H1 (cell line): ENCODE results near the gene SRGAP3. TPM values are rescaled to one million over a fixed set of nuclear protein-coding genes. Genes with fewer than 3 reads are reported as not detected.

ENCODE experiments used
- CTCF ChIA-PET: fragments of 300-600 bp; sonication (Branson Sonifier 250); formaldehyde crosslinking; loops from one replicate; lab custom pipeline; 2021; ENCODE audit not compliant: partially characterized antibody; lab: Charles Lee
- POLR2A ChIA-PET: fragments of 300-600 bp; sonication (Branson Sonifier 250); formaldehyde crosslinking; loops from one replicate; lab custom pipeline; 2021; ENCODE audit warnings: inconsistent platforms; ENCODE audit not compliant: partially characterized antibody; lab: Charles Lee
- DNase-seq, 2 experiments: peaks; one replicate each; pipeline versions ENCODE4 v3.0.0 to v3.0.0-alpha.2; 2010 to 2022; ENCODE audit warnings: low spot score in 2 of 2, low read depth in 1 of 2, mixed read lengths in 1 of 2
- FAIRE-seq: peaks from 2 replicates; lab custom pipeline; 2011; peaks lifted over from hg19 to GRCh38; lab: Jason Lieb, UNC
- H2AFZ ChIP-seq: 2 replicates; pipeline ENCODE4 v1.8.1; 2012; ENCODE audit warnings: low read length, inconsistent platforms
- H2AK5ac ChIP-seq: 2 replicates; pipeline ENCODE4 v1.6.1; 2013; ENCODE audit warnings: low read depth, low read length
- H2BK120ac ChIP-seq: replicated peaks from 2 replicates; pipeline ENCODE3; 2013; ENCODE audit warnings: low read depth, low read length, inconsistent platforms
- H2BK12ac ChIP-seq: 2 replicates; pipeline ENCODE4 v1.6.1; 2013; ENCODE audit warnings: low read depth, low read length
- H2BK15ac ChIP-seq: 2 replicates; pipeline ENCODE4 v1.6.1; 2013; ENCODE audit warnings: low read length
- H2BK20ac ChIP-seq: 2 replicates; pipeline ENCODE4 v1.6.1; 2013; ENCODE audit warnings: low read length
- H2BK5ac ChIP-seq: 2 replicates; pipeline ENCODE4 v1.6.1; 2013; ENCODE audit warnings: low read depth, low read length
- H3K14ac ChIP-seq: 2 replicates; pipeline ENCODE4 v1.6.1; 2013; ENCODE audit warnings: inconsistent platforms; ENCODE audit not compliant: insufficient read length
- H3K18ac ChIP-seq: 2 replicates; pipeline ENCODE4 v1.6.1; 2013; ENCODE audit warnings: low read length; ENCODE audit errors: extremely low read depth
- H3K23ac ChIP-seq: 2 replicates; pipeline ENCODE4 v1.6.1; 2013; ENCODE audit warnings: inconsistent platforms; ENCODE audit not compliant: insufficient read length
- H3K23me2 ChIP-seq: 2 replicates; pipeline ENCODE4 v1.6.1; 2013; ENCODE audit warnings: low read depth, low read length
- H3K27ac ChIP-seq: 2 replicates; pipeline ENCODE4 v1.6.1; 2011; ENCODE audit warnings: low read depth, low read length, inconsistent platforms
- H3K27me3 ChIP-seq, 4 experiments: replicated peaks in 1 of 4; 1 replicate in 1 of 4; 2 replicates in 3 of 4; pipeline versions ENCODE4 v1.6.1 to v1.8.1; 2011 to 2013; ENCODE audit warnings: low read length in 3 of 4, mild to moderate bottlenecking in 3 of 4, inconsistent platforms in 2 of 4, mixed read lengths in 2 of 4, moderate library complexity in 1 of 4; ENCODE audit not compliant: control insufficient read depth in 3 of 4, insufficient read depth in 3 of 4; ENCODE audit errors: extremely low read depth in 1 of 4
- H3K36me3 ChIP-seq, 4 experiments: 2 replicates each; pipeline versions ENCODE4 v1.6.1 to v1.8.1; 2011 to 2013; ENCODE audit warnings: mild to moderate bottlenecking in 4 of 4, low read length in 3 of 4, moderate library complexity in 2 of 4, control low read depth in 1 of 4, inconsistent platforms in 1 of 4; ENCODE audit not compliant: insufficient read depth in 4 of 4, control insufficient read depth in 2 of 4
- H3K4ac ChIP-seq: replicated peaks from 2 replicates; pipeline ENCODE3; 2013; ENCODE audit warnings: low read length, low read depth, mixed read lengths, inconsistent platforms; ENCODE audit not compliant: insufficient read length
- H3K4me1 ChIP-seq, 4 experiments: replicated peaks in 1 of 4; 1 replicate in 1 of 4; 2 replicates in 3 of 4; pipeline versions ENCODE4 v1.6.1 to v1.8.1; 2011 to 2013; ENCODE audit warnings: low read length in 3 of 4, inconsistent platforms in 2 of 4, mixed read lengths in 1 of 4; ENCODE audit not compliant: insufficient read depth in 4 of 4, control insufficient read depth in 3 of 4
- H3K4me2 ChIP-seq, 2 experiments: 2 replicates each; pipeline versions ENCODE4 v1.6.1 to v1.8.1; 2011 to 2013; ENCODE audit warnings: low read depth in 2 of 2, low read length in 2 of 2, control low read depth in 1 of 2, inconsistent platforms in 1 of 2, mild to moderate bottlenecking in 1 of 2; ENCODE audit not compliant: insufficient read depth in 1 of 2
- H3K4me3 ChIP-seq, 4 experiments: fragments of 200-600, 300-600 bp in 1 of 4; sonication (generic), shearing (Covaris generic), sonication (Bioruptor Twin) in 1 of 4; 2 replicates each; pipeline versions ENCODE4 v1.5.1 to v1.8.1; 2011 to 2016; ENCODE audit warnings: low read length in 4 of 4, low read depth in 3 of 4, control low read depth in 2 of 4, inconsistent platforms in 2 of 4, mild to moderate bottlenecking in 2 of 4, mixed read lengths in 1 of 4, moderate library complexity in 1 of 4; ENCODE audit not compliant: insufficient read depth in 2 of 4; ENCODE audit errors: extremely low read depth in 1 of 4
- H3K56ac ChIP-seq: replicated peaks from 2 replicates; pipeline ENCODE3; 2013; ENCODE audit warnings: low read depth, mild to moderate bottlenecking, mixed read lengths, low read length, inconsistent platforms; ENCODE audit not compliant: insufficient read length
- H3K79me1 ChIP-seq: 2 replicates; pipeline ENCODE4 v1.6.1; 2013; ENCODE audit warnings: low read depth, low read length, control low read depth
- H3K79me2 ChIP-seq, 2 experiments: 2 replicates each; pipeline versions ENCODE4 v1.6.1 to v1.8.1; 2012 to 2013; ENCODE audit warnings: low read length in 2 of 2, mild to moderate bottlenecking in 2 of 2, inconsistent platforms in 1 of 2; ENCODE audit not compliant: insufficient read depth in 2 of 2, control insufficient read depth in 1 of 2
- H3K9ac ChIP-seq, 4 experiments: replicated peaks in 1 of 4; 1 replicate in 1 of 4; 2 replicates in 3 of 4; pipeline versions ENCODE4 v1.6.1 to v1.8.1; 2011 to 2013; ENCODE audit warnings: low read depth in 3 of 4, low read length in 3 of 4, control low read depth in 2 of 4, mild to moderate bottlenecking in 2 of 4, moderate library complexity in 2 of 4, inconsistent platforms in 1 of 4; ENCODE audit errors: extremely low read depth in 1 of 4
- H3K9me3 ChIP-seq, 2 experiments: 2 replicates each; pipeline versions ENCODE4 v1.6.1 to v1.8.1; 2012 to 2013; ENCODE audit warnings: mild to moderate bottlenecking in 2 of 2, moderate library complexity in 2 of 2, control low read depth in 1 of 2, inconsistent platforms in 1 of 2, low read depth in 1 of 2, low read length in 1 of 2, mixed read lengths in 1 of 2; ENCODE audit not compliant: insufficient read depth in 2 of 2
- H4K20me1 ChIP-seq, 2 experiments: replicated peaks in 1 of 2; 2 replicates each; pipeline versions ENCODE3 to v1.8.1; 2011 to 2013; ENCODE audit warnings: inconsistent platforms in 2 of 2, low read length in 2 of 2, mild to moderate bottlenecking in 1 of 2; ENCODE audit not compliant: insufficient read depth in 2 of 2, control insufficient read depth in 1 of 2
- H4K5ac ChIP-seq: 2 replicates; pipeline ENCODE4 v1.6.1; 2013; ENCODE audit warnings: low read length, low read depth, mixed read lengths, inconsistent platforms; ENCODE audit not compliant: insufficient read length
- H4K8ac ChIP-seq: 2 replicates; pipeline ENCODE4 v1.8.0; 2013; ENCODE audit warnings: mild to moderate bottlenecking, moderate library complexity, low read length, inconsistent platforms; ENCODE audit not compliant: insufficient read depth; ENCODE audit errors: extremely low read depth
- H4K91ac ChIP-seq: replicated peaks from 2 replicates; pipeline ENCODE3; 2013; ENCODE audit warnings: low read length, mixed read lengths, inconsistent platforms; ENCODE audit not compliant: insufficient read length
- EP300 ChIP-seq, 2 experiments: IDR thresholded peaks; 1 replicate in 1 of 2; 2 replicates in 1 of 2; pipeline ENCODE4 v1.6.1; 2011 to 2012; ENCODE audit warnings: low read depth in 2 of 2, low read length in 2 of 2, mild to moderate bottlenecking in 2 of 2, borderline replicate concordance in 1 of 2, inconsistent platforms in 1 of 2, moderate library complexity in 1 of 2
- EZH2 ChIP-seq: fragments of 200-600 bp; sonication (generic); IDR thresholded peaks from 2 replicates; pipeline ENCODE4 v1.7.1; 2012; ENCODE audit warnings: low read depth, mild to moderate bottlenecking, moderate library complexity, low read length, inconsistent platforms; ENCODE audit not compliant: severe bottlenecking
- GABPA ChIP-seq: IDR thresholded peaks from 2 replicates; pipeline ENCODE4 v1.6.1; 2011; ENCODE audit warnings: mild to moderate bottlenecking, low read length, moderate library complexity, borderline replicate concordance; ENCODE audit not compliant: insufficient read depth
- POLR2AphosphoS5 ChIP-seq: IDR thresholded peaks from 2 replicates; pipeline ENCODE4 v1.6.1; 2011; ENCODE audit warnings: low read depth, low read length
- POU5F1 ChIP-seq: IDR thresholded peaks from 2 replicates; pipeline ENCODE4 v1.6.1; 2011; ENCODE audit warnings: low read depth, mild to moderate bottlenecking, low read length, moderate library complexity
- SIX5 ChIP-seq: IDR thresholded peaks from 2 replicates; pipeline ENCODE4 v1.6.1; 2011; ENCODE audit warnings: mild to moderate bottlenecking, low read depth, low read length
- SUZ12 ChIP-seq: fragments of 200-600 bp; sonication (generic); IDR thresholded peaks from 2 replicates; pipeline ENCODE4 v1.6.1; 2012; ENCODE audit warnings: mild to moderate bottlenecking, inconsistent platforms, low read length, moderate library complexity, mixed read lengths
- ZNF274 ChIP-seq: IDR thresholded peaks from 2 replicates; pipeline ENCODE4 v1.7.0; 2012; ENCODE audit warnings: low read length, borderline replicate concordance; ENCODE audit errors: extremely low read depth
- WGBS, 2 experiments: shearing (Covaris generic) in 1 of 2; methylation state at CpG; one replicate each; pipeline versions ENCODE4 v1.1.6 to v1.1.7; 2013 to 2015; ENCODE audit warnings: low lambda C conversion rate in 2 of 2, mixed read lengths in 2 of 2, inconsistent platforms in 1 of 2, low coverage in 1 of 2, missing lambda C conversion rate in 1 of 2; ENCODE audit not compliant: insufficient replicate concordance in 2 of 2, insufficient coverage in 1 of 2, insufficient read length in 1 of 2; ENCODE audit errors: extremely low coverage in 1 of 2, missing lambda C conversion rate in 1 of 2; 5-methylcytosine and 5-hydroxymethylcytosine counted together
- polyA plus RNA-seq, 7 experiments: library from polyadenylated mRNA; depleted of rRNA in 3 of 7; stranded (reverse) in 5 of 7; unstranded in 2 of 7; fragments of >200 nt in 5 of 7; fragments of 200-250 nt in 2 of 7; gene quantifications; 1 replicate in 5 of 7; 2 replicates in 1 of 7; 4 replicates in 1 of 7; pipeline versions ENCODE4 v1.2.1 to v1.2.3, GENCODE V29; 2011 to 2013; ENCODE audit warnings: missing spikeins in 2 of 7, mixed read lengths in 2 of 7
- total RNA-seq: library from RNA; stranded (reverse); fragmentation: NEBNext Ultra II Directional; extraction: Animal tissue kit (Norgen Biotek cat#: 25700); gene quantifications from 2 replicates; pipeline ENCODE4 v1.2.1, GENCODE V29; 2021
- TF ChIP-seq, protein P1 (sequence below): IDR thresholded peaks from 2 replicates; pipeline ENCODE4 v1.6.1; 2012; ENCODE audit warnings: low read length, inconsistent platforms

The SRGAP3 gene
- total and polyA plus RNA-seq, 2 of the 8 experiments (the other 6 are each of a cell fraction or from before 2014, with no cell fraction given), result 5.8 to 11.4 TPM

DNA sequence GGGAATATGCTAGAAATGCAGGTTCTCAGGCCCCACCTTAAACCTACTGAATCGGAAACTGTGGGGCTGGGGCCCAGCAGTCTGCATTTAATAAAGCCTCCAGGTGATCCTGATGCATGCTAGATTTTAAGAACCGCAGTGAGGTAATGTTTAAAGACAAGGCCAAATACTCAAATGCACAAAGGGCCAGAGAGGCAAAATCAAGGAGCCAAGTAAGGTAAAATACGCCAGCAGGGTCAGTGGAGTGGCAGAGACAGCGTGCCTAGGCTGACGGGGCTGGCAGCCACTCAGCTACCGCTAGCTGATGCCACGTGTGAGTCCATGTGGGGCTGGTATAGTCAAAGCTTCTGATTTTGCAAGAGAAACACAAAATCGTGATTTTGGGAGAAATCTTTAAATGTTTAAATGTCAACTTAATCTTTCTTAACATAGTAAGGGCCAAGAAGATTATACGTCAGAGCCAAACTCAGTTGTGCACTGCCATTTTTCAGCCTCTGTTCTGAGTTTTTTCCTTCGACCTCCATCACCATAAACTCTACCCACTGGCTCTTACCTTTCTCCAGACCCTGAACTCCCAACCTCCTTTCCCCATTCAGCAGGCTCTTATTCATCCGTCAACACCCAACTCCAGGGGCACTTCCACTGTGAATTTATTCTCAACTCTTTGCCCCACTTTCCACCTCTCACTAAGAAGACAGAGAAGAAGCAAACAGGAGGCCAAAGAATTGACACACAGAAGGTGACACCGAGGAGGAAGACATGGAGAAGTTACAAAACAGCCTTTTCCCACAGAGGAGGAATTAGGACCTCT lies 149.5 kb downstream of the SRGAP3 start:
- no peaks in the 10 kb centered on the region for H4K20me1 ChIP-seq
- H2BK120ac ChIP-seq, result no peak overlapping the region
- no peak overlapping the region for H4K91ac ChIP-seq
- no peak overlapping the region for H3K9ac ChIP-seq
- no peaks in the 10 kb centered on the region; a peak in 1 of 4 replicates for H3K9me3 ChIP-seq
- ChIA-PET POLR2A (interaction anchor here (2.7 kb wide), 1 partner anchor 11 kb away, joined by 11 read pairs; no protein-coding TSS in a partner anchor), CTCF (interaction anchor here (0.8 to 7.3 kb wide), 5 partner anchors 11 to 202 kb away, joined by 3 to 39 read pairs (median 3); no protein-coding TSS in a partner anchor)
- H3K4ac ChIP-seq, result no peak overlapping the region
- H2BK12ac ChIP-seq, result no peak overlapping the region
- no peak overlapping the region for H3K27ac ChIP-seq
- no peak overlapping the region for H2BK20ac ChIP-seq
- DNase-seq, result no peak
- no peak overlapping the region for H3K4me3 ChIP-seq
- no peaks in the 10 kb centered on the region for H3K79me2 ChIP-seq
- no peak overlapping the region for H2AK5ac ChIP-seq
- H2BK15ac ChIP-seq, result peak overlapping the region; percentile 63
- no peak overlapping the region for H3K18ac ChIP-seq
- no peak overlapping the region for H2BK5ac ChIP-seq
- H3K4me2 ChIP-seq, result no peak overlapping the region
- H2AFZ ChIP-seq, result no peak overlapping the region
- no peak overlapping the region for H4K8ac ChIP-seq
- TF ChIP-seq EZH2, result no peak
- TF ChIP-seq GABPA, result no peak
- no peak for TF ChIP-seq SIX5
- TF ChIP-seq POLR2AphosphoS5, result no peak
- TF ChIP-seq EP300 (IDR thresholded peaks at IDR 0.05; ENCODE audit: borderline replicate concordance in 1 of 2, low read depth in 2 of 2, low read length in 2 of 2), result no peak
- TF ChIP-seq, protein P1, sequence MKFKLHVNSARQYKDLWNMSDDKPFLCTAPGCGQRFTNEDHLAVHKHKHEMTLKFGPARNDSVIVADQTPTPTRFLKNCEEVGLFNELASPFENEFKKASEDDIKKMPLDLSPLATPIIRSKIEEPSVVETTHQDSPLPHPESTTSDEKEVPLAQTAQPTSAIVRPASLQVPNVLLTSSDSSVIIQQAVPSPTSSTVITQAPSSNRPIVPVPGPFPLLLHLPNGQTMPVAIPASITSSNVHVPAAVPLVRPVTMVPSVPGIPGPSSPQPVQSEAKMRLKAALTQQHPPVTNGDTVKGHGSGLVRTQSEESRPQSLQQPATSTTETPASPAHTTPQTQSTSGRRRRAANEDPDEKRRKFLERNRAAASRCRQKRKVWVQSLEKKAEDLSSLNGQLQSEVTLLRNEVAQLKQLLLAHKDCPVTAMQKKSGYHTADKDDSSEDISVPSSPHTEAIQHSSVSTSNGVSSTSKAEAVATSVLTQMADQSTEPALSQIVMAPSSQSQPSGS, result no peak
- no peak for TF ChIP-seq POU5F1
- no peak for TF ChIP-seq ZNF274
- TF ChIP-seq SUZ12, result no peak
- TF ChIP-seq, all 59 proteins: peak for 0
- H3K27me3 ChIP-seq, result no peaks in the 10 kb centered on the region
- H3K23me2 ChIP-seq, result no peaks in the 10 kb centered on the region
- no peak overlapping the region for H4K5ac ChIP-seq
- no peaks in the 10 kb centered on the region for H3K36me3 ChIP-seq
- peaks cover 4 to 24% (median 18%) of the 10 kb centered on the region in 4 experiments for H3K4me1 ChIP-seq
- H3K79me1 ChIP-seq, result no peaks in the 10 kb centered on the region
- no peak overlapping the region for H3K23ac ChIP-seq
- H3K56ac ChIP-seq, result no peak overlapping the region
- FAIRE-seq, result no peak
- 89% methylated on average over 12 of the region's 12 CpGs; no CpG with 5 or more reads in 1 of the 2 experiments for WGBS, 2 experiments
- H3K14ac ChIP-seq, result no peak overlapping the region
